SK-N-MC (cell line): Measurements from ENCODE around the gene OTOP3.

Experiments used
- DNase-seq: peaks from one replicate; pipeline ENCODE4 v3.0.0-alpha.2; 2011; ENCODE audit warnings: low read depth, low spot score
- H3K27ac ChIP-seq: fragments of 200-600 bp; sonication (generic); 2 replicates; pipeline ENCODE4 v1.5.1; 2016; ENCODE audit warnings: mixed run types
- H3K36me3 ChIP-seq: fragments of 200-600 bp; sonication (generic); 2 replicates; pipeline ENCODE4 v1.6.1; 2017; ENCODE audit warnings: antibody characterized with exemption, low read length, mixed read lengths; ENCODE audit not compliant: insufficient read depth
- H3K4me3 ChIP-seq: fragments of 200-600 bp; sonication (generic); 2 replicates; pipeline ENCODE4 v1.5.1; 2016
- H3K9ac ChIP-seq: fragments of 200-600 bp; sonication (generic); 2 replicates; pipeline ENCODE4 v1.8.0; 2017; ENCODE audit warnings: mixed run types, mixed read lengths; ENCODE audit not compliant: insufficient read length
- H3K9me3 ChIP-seq: fragments of 200-600 bp; sonication (generic); 2 replicates; pipeline ENCODE4 v1.6.1; 2017; ENCODE audit warnings: low read depth, mild to moderate bottlenecking, antibody characterized with exemption, low read length, moderate library complexity, mixed read lengths
- EZH2 ChIP-seq: fragments of 200-600 bp; sonication (generic); IDR thresholded peaks from one replicate; pipeline ENCODE4 v1.6.1; 2017; ENCODE audit warnings: antibody characterized with exemption
- FOXP2 ChIP-seq: optimal IDR thresholded peaks from 2 replicates; pipeline ENCODE3; 2011; ENCODE audit warnings: mild to moderate bottlenecking, moderate library complexity; ENCODE audit not compliant: insufficient read depth; ENCODE audit errors: extremely low read length, control extremely low read depth
- POLR2AphosphoS5 ChIP-seq: IDR thresholded peaks from 2 replicates; pipeline ENCODE4 v1.6.1; 2012; ENCODE audit warnings: mild to moderate bottlenecking, low read depth, low read length, borderline replicate concordance

The OTOP3 gene

GRCh38 chr17:74953134-74953687 is 17.5 kb downstream of the OTOP3 start:
- Histone ChIP-seq H3K9ac (no peak overlapping the region), H3K36me3 (no peaks in the 10 kb centered on the region), H3K4me3 (no peak overlapping the region), H3K9me3 (no peaks in the 10 kb centered on the region), H3K27ac (no peak overlapping the region)
- DNase-seq: no peak
- TF ChIP-seq POLR2AphosphoS5 (no peak), FOXP2 (no peak), EZH2 (no peak)

- no peak for DNase-seq
- no peak overlapping the region for H3K27ac ChIP-seq
- H3K9me3 ChIP-seq: no peaks in the 10 kb centered on the region
- no peak for TF ChIP-seq FOXP2
- TF ChIP-seq POLR2AphosphoS5: no peak
- no peak for TF ChIP-seq EZH2
- H3K9ac ChIP-seq: no peak overlapping the region
- no peak overlapping the region for H3K4me3 ChIP-seq
- no peaks in the 10 kb centered on the region for H3K36me3 ChIP-seq
These were observed 18.4 kb downstream of the OTOP3 start for GRCh38 chr17:74954115-74954514.

- Histone ChIP-seq H3K4me3 (no peak overlapping the region), H3K9me3 (no peaks in the 10 kb centered on the region), H3K9ac (no peak overlapping the region), H3K27ac (no peak overlapping the region), H3K36me3 (no peaks in the 10 kb centered on the region)
- TF ChIP-seq POLR2AphosphoS5: no peak
- no peak for TF ChIP-seq FOXP2
- TF ChIP-seq EZH2: no peak
- no peak for DNase-seq
These were observed 19.1 kb downstream of the OTOP3 start for GRCh38 chr17:74954665-74955421.

GRCh38 chr17:74956093-74956492 is 20.4 kb downstream of the OTOP3 start:
- H3K4me3 ChIP-seq: no peak overlapping the region
- H3K27ac ChIP-seq: no peak overlapping the region
- H3K36me3 ChIP-seq: no peaks in the 10 kb centered on the region
- TF ChIP-seq EZH2 (no peak), POLR2AphosphoS5 (no peak), FOXP2 (no peak)
- DNase-seq: no peak
- no peaks in the 10 kb centered on the region for H3K9me3 ChIP-seq
- no peak overlapping the region for H3K9ac ChIP-seq

GRCh38 chr17:74957935-74958740 is 22.4 kb downstream of the OTOP3 start:
- H3K9me3 ChIP-seq: no peaks in the 10 kb centered on the region
- H3K27ac ChIP-seq: no peak overlapping the region
- TF ChIP-seq FOXP2 (no peak), EZH2 (no peak), POLR2AphosphoS5 (no peak)
- no peak overlapping the region for H3K9ac ChIP-seq
- DNase-seq: no peak
- no peaks in the 10 kb centered on the region for H3K36me3 ChIP-seq
- H3K4me3 ChIP-seq: no peak overlapping the region

GRCh38 chr17:74959826-74960515 is 24.3 kb downstream of the OTOP3 start:
- no peak for TF ChIP-seq POLR2AphosphoS5

GRCh38 chr17:74960570-74961342 is 25.1 kb downstream of the OTOP3 start:
- Histone ChIP-seq H3K27ac (no peak overlapping the region), H3K36me3 (no peaks in the 10 kb centered on the region), H3K9ac (no peak overlapping the region), H3K4me3 (no peak overlapping the region; the same call in 1 of the 2 replicates), H3K9me3 (no peaks in the 10 kb centered on the region)
- TF ChIP-seq EZH2 (no peak), POLR2AphosphoS5 (no peak), FOXP2 (no peak)
- DNase-seq: no peak

More at GRCh38 chr17:74959826-74960515, 24.3 kb downstream of the OTOP3 start:
- H3K36me3 ChIP-seq: no peaks in the 10 kb centered on the region
- H3K9ac ChIP-seq: no peak overlapping the region
- no peak overlapping the region for H3K4me3 ChIP-seq
- no peak overlapping the region for H3K27ac ChIP-seq
- no peaks in the 10 kb centered on the region for H3K9me3 ChIP-seq
- DNase-seq: no peak
